ENCODE data around the gene PPP1R13L. TPM values are rescaled to one million over a fixed set of nuclear protein-coding genes. Genes with fewer than 3 reads are reported as not detected.
A peak's percentile ranks its signal among the peaks of the same experiment; 100 is the strongest.

The PPP1R13L gene
- total RNA-seq, 6 experiments from 2014 or later, result 10.2 to 24.7 (median 22.2) TPM

- H3K4me3 Mint-ChIP-seq, result no peak overlapping the region
- peaks cover 10% of the 10 kb centered on the region for H3K27me3 Mint-ChIP-seq (ENCODE audit: insufficient read depth)
Observed at GRCh38 chr19:45448425-45448756, 43.5 kb upstream of the PPP1R13L start.

DNA sequence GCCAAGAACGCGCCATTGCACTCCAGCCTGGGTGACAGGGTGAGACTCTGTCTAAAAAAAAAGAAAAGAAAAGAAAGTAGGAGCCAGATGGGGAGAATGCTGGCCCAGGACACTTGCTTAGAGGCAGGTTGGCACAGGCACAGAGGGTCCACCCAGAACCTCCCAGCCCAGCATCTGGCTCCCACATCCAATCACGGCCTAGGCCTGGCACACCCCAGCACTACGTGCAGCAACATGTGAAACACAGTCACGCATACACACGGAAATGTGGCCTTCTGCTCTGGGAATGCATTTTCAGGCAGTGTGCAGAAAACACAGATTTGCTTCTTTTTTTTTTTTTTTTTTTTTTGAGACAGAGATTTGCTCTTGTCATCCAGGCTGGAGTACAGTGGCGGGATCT, 42.1 kb upstream of the PPP1R13L start:
- peaks cover 69% of the 10 kb centered on the region for H3K4me1 Mint-ChIP-seq (ENCODE audit: low read depth)
- no peaks in the 10 kb centered on the region for H3K9me3 Mint-ChIP-seq
- no peak for DNase-seq
- no peak overlapping the region for H3K4me3 Mint-ChIP-seq
- no peaks in the 10 kb centered on the region for H3K36me3 Mint-ChIP-seq (ENCODE audit: low read depth)
- H3K27ac Mint-ChIP-seq, result no peak overlapping the region
- TF ChIP-seq, protein P1, sequence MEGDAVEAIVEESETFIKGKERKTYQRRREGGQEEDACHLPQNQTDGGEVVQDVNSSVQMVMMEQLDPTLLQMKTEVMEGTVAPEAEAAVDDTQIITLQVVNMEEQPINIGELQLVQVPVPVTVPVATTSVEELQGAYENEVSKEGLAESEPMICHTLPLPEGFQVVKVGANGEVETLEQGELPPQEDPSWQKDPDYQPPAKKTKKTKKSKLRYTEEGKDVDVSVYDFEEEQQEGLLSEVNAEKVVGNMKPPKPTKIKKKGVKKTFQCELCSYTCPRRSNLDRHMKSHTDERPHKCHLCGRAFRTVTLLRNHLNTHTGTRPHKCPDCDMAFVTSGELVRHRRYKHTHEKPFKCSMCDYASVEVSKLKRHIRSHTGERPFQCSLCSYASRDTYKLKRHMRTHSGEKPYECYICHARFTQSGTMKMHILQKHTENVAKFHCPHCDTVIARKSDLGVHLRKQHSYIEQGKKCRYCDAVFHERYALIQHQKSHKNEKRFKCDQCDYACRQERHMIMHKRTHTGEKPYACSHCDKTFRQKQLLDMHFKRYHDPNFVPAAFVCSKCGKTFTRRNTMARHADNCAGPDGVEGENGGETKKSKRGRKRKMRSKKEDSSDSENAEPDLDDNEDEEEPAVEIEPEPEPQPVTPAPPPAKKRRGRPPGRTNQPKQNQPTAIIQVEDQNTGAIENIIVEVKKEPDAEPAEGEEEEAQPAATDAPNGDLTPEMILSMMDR (IDR thresholded peaks at IDR 0.05), result no peak
- H3K27me3 Mint-ChIP-seq (ENCODE audit: insufficient read depth), result peaks cover 12% of the 10 kb centered on the region

More at GRCh38 chr19:45448425-45448756, 43.5 kb upstream of the PPP1R13L start:
- H3K9me3 Mint-ChIP-seq, result no peaks in the 10 kb centered on the region
- TF ChIP-seq, protein P1 (IDR thresholded peaks at IDR 0.05), result no peak
- H3K4me1 Mint-ChIP-seq (ENCODE audit: low read depth), result peaks cover 62% of the 10 kb centered on the region
- no peak for DNase-seq
- H3K36me3 Mint-ChIP-seq (ENCODE audit: low read depth), result no peaks in the 10 kb centered on the region
- H3K27ac Mint-ChIP-seq, result peak overlapping the region; percentile 50

DNA sequence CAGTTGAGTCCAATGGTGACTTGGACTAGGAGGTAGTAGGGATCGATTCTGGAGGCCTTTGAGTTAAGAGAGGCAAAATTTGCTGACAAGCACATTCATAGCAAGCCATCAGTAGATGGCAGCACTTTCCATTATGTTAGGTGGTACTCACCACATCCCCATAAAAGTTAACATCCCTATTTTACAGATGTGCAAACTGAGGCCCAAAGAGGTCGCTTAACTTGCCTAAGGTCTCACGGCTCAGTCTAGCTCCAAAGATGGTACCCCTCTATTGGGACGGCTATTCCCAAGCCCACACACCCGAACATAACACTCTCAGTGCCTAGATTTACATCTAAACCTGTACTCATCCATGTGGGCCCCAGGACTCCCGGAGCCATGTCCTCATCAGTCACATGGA, 41.4 kb upstream of the PPP1R13L start:
- TF ChIP-seq, protein P1 (IDR thresholded peaks at IDR 0.05), result peak; percentile 72
- Mint-ChIP-seq H3K27ac (peak overlapping the region; percentile 75), H3K9me3 (no peaks in the 10 kb centered on the region), H3K27me3 (ENCODE audit: insufficient read depth) (peaks cover 11% of the 10 kb centered on the region), H3K4me3 (no peak overlapping the region), H3K36me3 (ENCODE audit: low read depth) (no peaks in the 10 kb centered on the region), H3K4me1 (ENCODE audit: low read depth) (peaks cover 63% of the 10 kb centered on the region)
- DNase-seq, result no peak

- H3K4me3 Mint-ChIP-seq, result peak overlapping the region; percentile 91; the same call in 1 of the 2 replicates
- DNase-seq, result no peak
- peak overlapping the region; percentile 100 for H3K27ac Mint-ChIP-seq
- peaks cover 8% of the 10 kb centered on the region for H3K27me3 Mint-ChIP-seq (ENCODE audit: insufficient read depth)
- H3K4me1 Mint-ChIP-seq (ENCODE audit: low read depth), result peaks cover 68% of the 10 kb centered on the region
- no peaks in the 10 kb centered on the region for H3K36me3 Mint-ChIP-seq (ENCODE audit: low read depth)
- H3K9me3 Mint-ChIP-seq, result no peaks in the 10 kb centered on the region
- TF ChIP-seq, protein P1 (IDR thresholded peaks at IDR 0.05), result no peak
Observed at GRCh38 chr19:45445139-45445538, 40.3 kb upstream of the PPP1R13L start.

DNA sequence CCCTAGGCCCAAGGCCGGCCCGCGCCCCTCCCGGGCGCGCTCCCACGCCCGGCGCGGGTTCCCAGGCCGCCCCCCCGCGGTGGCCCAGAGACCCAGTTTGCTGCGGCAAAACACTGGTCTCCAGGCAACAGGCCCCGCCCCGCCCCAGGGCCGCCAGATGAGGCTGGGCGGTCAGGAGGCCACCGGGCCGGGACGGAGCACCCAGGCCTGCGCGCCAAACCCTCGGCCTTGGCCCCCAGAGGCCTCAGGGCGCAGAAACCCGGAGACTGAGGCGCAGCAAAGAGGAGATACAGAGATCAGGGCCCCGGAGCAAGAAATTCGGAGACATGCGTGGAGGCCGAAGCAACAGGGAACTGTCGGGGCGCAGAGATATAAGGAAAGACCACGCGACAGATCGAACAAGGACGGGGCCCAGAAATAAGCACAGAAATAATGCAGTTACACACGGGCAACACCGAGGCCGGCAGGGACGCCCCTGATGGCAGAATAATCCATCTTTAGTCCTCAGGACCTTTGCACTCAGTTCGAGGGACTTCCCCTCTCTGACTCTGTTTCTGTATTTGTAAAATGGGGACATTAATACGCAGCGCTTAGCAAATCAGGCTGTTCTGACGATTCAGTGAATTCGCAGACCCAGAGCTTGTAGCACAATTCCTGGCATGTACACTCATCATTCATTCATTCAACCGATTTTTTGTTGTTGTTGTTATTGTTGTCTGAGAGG, 39.6 kb upstream of the PPP1R13L start:
- TF ChIP-seq, protein P1 (IDR thresholded peaks at IDR 0.05), result no peak; the same call in 1 of the 2 replicates
- DNase-seq, result peak; percentile 83
- H3K9me3 Mint-ChIP-seq, result no peaks in the 10 kb centered on the region
- peaks cover 66% of the 10 kb centered on the region for H3K4me1 Mint-ChIP-seq (ENCODE audit: low read depth)
- peak overlapping the region; percentile 100 for H3K27ac Mint-ChIP-seq
- H3K27me3 Mint-ChIP-seq (ENCODE audit: insufficient read depth), result peaks cover 8% of the 10 kb centered on the region
- H3K4me3 Mint-ChIP-seq, result peak overlapping the region; percentile 91
- no peaks in the 10 kb centered on the region for H3K36me3 Mint-ChIP-seq (ENCODE audit: low read depth)

Data from HFFc6 (cell line).